GM12892 (cell line): ENCODE data around the gene TMUB2. TPM values are rescaled to one million over a fixed set of nuclear protein-coding genes. Genes with fewer than 3 reads are reported as not detected.
A peak's percentile ranks its signal among the peaks of the same experiment; 100 is the strongest.
"Not testable (repeated sequence)": the region's sequence is repeated elsewhere in the genome, so short reads cannot be mapped to it uniquely, and the experiment has no call there.

Experiments
- DNase-seq: peaks from one replicate; pipeline ENCODE4 v3.0.0; 2011; ENCODE audit not compliant: insufficient read length
- FAIRE-seq: peaks from 2 replicates; lab custom pipeline; 2011; peaks lifted over from hg19 to GRCh38; lab: Jason Lieb, UNC
- POLR2A ChIP-seq: IDR thresholded peaks from 2 replicates; pipeline ENCODE4 v1.6.1; 2011; ENCODE audit warnings: low read depth, low read length, control low read depth
- POLR2AphosphoS5 ChIP-seq: IDR thresholded peaks from 2 replicates; pipeline ENCODE4 v1.6.1; 2011; ENCODE audit warnings: low read depth, low read length, control low read depth
- TAF1 ChIP-seq: IDR thresholded peaks from 2 replicates; pipeline ENCODE4 v1.6.1; 2011; ENCODE audit warnings: low read depth, mild to moderate bottlenecking, control low read depth, low read length, borderline replicate concordance
- polyA plus RNA-seq: library from polyadenylated mRNA; unstranded; fragments of >200 nt; gene quantifications from one replicate; pipeline ENCODE4 v1.2.1, GENCODE V29; 2012; ENCODE audit warnings: missing spikeins, inconsistent platforms; ENCODE audit not compliant: missing spikeins

TMUB2 gene
- polyA plus RNA-seq, result 17.1 TPM

- peak; percentile 98 for FAIRE-seq
- TF ChIP-seq POLR2A, result peak; percentile 95
- TF ChIP-seq POLR2AphosphoS5, result peak; percentile 94
- TF ChIP-seq TAF1, result peak; percentile 74; the same call in 1 of the 2 replicates
- DNase-seq, result peak; percentile 99
Observed at GRCh38 chr17:44186307-44187130, at the start of gene TMUB2. TSS of gene TMUB2 (plus strand) at chr17:44186972. CDS start at chr17:44187709, 737 bp downstream.

DNA sequence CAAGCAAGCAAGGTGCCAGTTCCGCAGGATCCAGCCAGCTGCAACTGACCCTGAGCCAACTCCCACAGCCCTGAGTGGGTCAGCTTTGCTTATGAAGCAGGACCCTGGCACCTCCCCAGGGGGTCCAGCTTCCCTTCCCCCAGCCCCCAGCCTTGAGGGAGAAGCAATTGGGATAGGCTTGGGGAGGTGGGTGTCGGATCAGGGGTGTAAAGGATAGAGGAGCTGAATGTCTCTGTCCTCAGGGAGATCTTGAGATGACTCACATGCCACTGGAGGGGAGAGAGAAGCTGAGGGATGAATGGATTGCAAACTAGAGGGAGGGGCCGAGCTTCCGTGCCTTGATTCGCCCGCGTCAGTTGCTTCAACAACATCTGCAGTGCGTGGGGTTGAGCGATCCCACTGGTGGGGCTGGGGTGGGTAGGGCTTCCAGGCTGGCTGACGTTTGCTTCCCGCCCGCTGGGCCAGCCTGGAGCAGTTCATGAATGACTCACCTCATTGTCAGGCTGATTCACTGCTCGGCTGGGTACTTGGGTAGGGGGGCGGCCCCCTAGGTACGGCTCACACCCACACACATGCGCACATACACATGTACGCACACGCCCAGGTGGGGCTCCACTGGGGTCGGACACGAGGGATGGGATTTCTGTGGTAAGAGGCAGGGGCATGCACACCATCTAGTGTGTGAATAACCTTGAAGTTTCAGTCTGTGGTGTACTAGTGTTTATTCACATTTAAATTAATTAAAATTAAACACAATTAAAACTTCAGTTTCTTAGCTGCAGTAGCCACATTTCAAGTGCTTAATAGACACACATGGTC is 48.7 kb upstream of the TMUB2 start:
- TF ChIP-seq POLR2AphosphoS5 (no peak), TAF1 (no peak), POLR2A (no peak)
- no peak for FAIRE-seq

DNA sequence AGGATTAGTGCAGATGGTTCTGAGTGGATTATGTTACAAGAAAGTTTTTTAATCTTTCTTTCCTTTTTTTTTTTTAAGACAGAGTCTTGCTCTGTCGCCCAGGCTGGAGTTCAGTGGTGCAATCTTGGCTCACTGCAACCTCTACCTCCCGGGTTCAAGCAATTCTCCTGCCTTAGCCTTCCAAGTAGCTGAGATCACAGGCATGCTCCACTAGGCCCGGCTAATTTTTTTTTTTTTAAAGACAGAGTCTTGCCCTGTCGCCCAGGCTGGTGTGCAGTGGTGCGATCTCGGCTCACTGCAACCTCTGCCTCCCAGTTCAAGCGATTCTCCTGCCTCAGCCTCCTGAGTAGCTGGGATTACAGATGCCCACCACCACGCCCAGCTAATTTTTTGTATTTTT is 42.9 kb upstream of the TMUB2 start:
- not testable (repeated sequence) for DNase-seq, FAIRE-seq

More for the DNA sequence above, 48.7 kb upstream of the TMUB2 start:
- no peak for DNase-seq

DNA sequence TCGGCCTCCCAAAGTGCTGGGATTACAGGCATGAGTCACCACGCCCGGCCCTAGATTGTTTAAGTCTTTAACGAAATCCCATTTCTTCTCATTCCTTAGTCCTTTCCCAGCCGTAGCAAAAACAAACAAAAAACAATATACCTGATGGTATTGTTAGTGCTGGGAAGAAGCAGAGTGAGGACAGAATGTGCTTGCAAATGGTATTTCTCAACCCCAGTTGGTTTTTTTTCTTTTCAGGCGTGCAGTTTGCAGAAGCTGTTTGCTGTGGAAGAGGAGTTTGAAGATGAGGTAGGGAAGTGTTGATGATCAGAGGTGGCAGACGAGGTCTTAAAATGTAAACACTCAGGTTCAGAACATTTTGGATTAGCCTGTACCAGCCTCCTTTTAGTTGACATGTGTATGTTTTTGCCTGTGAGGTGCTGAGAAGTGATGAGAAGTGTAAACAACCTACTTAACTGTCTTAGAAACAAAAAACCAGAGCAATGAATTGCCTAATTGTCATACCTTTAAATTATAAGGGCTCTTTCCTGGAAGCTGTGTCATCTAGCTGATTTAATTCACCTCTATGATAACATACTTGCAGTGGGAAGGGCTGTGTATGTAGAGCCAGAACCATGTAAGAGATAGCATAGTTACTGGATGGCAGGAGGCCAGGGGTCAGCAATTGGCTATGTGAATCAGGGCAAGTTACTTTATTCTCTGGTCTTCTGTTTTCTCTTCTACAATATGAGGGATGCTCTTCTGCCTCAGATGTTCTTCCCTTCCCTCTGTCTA is 41.6 kb upstream of the TMUB2 start:
- FAIRE-seq (no peak), DNase-seq (no peak)
- TF ChIP-seq TAF1, result no peak
- TF ChIP-seq POLR2A, result no peak
- TF ChIP-seq POLR2AphosphoS5, result no peak

DNA sequence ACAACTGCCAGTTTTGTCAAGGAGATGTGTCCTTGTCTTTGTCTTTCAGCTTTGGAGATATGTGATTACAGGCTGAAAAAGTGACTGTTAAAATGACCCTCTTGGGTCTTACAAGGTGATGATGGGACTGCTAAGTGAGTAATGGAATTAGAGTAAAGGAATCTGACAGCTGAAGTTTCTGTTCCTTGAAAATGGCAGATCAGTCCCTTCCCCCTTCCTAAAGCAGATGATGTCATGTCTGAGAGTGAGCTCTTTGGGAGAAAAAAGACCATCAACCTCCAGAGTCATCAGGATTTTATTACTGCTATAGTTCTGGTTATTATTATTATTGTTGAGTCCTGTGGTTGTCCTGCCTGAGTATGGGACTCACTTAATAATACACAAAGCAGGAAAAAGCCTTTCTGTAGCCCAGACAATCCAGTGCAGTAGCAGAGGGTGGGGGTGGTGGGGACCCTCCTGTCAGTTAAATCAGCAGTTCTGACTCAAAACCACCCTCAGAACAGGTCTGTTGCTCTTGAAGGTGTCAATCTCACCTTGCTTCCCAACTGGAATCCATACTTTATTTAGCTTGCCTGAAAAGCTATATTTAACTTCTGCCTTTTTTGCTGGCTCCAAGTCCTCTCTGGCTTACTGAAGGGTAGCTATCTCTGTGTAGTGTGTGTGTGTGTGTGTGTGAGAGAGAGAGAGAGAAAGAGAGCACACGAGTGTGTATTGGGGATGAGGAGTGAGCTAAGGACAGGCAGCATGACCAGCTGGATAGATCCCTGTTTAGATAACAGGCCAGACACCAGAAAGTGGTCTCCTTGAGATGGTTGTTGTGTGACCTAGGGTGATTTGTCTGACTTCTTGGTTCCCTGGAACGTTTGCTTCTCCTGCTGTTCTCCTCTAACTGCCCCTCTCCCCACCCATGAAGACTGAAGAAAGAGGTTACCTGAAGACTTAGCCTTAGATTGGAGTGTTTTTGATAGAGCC is 40.1 kb upstream of the TMUB2 start:
- TF ChIP-seq TAF1 (no peak), POLR2A (no peak)
- no peak for FAIRE-seq
- DNase-seq, result no peak

DNA sequence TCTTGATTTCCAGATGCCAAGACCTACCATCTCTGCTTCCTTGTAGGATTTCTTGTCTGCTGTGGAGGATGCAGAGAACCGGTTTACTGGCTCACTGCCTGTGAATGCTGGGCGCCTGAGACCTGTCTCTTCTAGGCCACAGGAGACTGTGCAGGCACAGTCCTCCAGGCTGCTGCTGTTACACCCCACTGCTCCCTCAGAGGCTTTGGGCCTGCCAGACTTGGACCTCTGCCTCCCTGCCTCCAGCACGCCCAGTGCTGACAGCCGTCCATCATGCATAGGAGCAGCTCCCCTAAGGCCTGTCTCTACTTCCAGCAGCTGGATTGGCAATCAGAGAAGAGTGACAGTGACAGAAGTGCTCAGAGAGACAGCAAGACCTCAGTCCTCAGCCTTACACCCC is 39.0 kb upstream of the TMUB2 start:
- no peak for TF ChIP-seq TAF1
- TF ChIP-seq POLR2A, result no peak
- TF ChIP-seq POLR2AphosphoS5, result no peak
- FAIRE-seq, result no peak

GRCh38 chr17:44149066-44149465 is 37.7 kb upstream of the TMUB2 start:
- not testable (repeated sequence) for DNase-seq, FAIRE-seq

More for the DNA sequence above, 39.0 kb upstream of the TMUB2 start:
- DNase-seq, result no peak

- FAIRE-seq, result no peak
- DNase-seq, result no peak
- TF ChIP-seq POLR2AphosphoS5 (no peak), POLR2A (no peak), TAF1 (no peak)
Observed at GRCh38 chr17:44149750-44150329, 36.9 kb upstream of the TMUB2 start.

DNA sequence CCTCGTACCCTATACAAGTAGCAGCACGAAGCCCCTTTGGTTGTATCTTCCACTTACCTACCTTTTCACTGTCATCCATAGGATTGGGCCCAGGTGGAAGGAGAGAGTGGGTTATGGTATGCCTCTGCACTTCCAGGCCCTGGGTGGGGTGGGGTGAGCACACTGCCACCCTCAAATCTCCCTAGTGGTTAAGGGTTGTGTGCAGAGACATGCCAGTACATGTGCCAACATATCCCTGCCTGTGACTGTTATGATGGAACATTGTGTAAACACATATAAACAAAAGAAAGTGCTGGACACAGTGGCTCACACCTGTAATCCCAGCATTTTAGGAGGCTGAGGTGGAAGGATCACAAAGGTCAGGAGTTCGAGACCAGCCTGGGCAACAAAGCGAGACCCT is 33.9 kb upstream of the TMUB2 start:
- DNase-seq (no peak), FAIRE-seq (no peak)
- TF ChIP-seq POLR2A (no peak), TAF1 (no peak), POLR2AphosphoS5 (no peak)

- FAIRE-seq, result no peak
- TF ChIP-seq POLR2A, result no peak
- TF ChIP-seq POLR2AphosphoS5, result no peak
- TF ChIP-seq TAF1, result no peak
- no peak for DNase-seq
Observed at GRCh38 chr17:44155488-44155887, 31.3 kb upstream of the TMUB2 start.
